Activated T-cell treated with anti-CD3 and anti-CD28 coated beads for 4 hours (primary cell): Measurements from ENCODE around the gene ACVR1C.
"Not testable (repeated sequence)": the region's sequence is repeated elsewhere in the genome, so short reads cannot be mapped to it uniquely, and the experiment has no call there.

Experiments used
- DNase-seq: peaks from one replicate; pipeline ENCODE4 v3.0.0-alpha.2; 2020

The ACVR1C gene

DNA sequence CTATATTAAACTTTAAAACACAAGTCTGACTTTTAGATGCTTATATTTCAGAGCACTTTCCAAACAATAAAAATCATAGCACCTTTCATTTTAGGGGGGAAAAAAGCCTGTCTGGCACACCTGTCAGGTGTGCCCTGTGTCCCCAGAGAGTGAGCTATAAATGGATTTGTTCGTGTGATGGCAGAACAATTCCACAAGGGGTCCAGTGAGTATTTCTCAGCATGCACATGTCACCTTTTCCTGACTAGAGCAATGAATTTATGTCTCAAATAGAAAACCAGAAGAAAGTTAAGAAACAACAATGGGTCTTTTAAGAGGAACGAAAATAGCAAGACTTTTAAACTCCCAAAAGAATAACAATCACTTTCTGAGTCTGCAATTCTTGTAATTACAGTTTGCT, 55.9 kb downstream of the ACVR1C start:
- DNase-seq, result no peak

DNA sequence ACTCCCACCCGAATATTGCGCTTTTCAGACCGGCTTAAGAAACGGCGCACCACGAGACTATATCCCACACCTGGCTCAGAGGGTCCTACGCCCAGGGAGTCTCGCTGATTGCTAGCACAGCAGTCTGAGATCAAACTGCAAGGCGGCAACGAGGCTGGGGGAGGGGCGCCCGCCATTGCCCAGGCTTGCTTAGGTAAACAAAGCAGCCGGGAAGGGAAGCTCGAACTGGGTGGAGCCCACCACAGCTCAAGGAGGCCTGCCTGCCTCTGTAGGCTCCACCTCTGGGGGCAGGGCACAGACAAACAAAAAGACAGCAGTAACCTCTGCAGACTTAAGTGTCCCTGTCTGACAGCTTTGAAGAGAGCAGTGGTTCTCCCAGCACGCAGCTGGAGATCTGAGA, 62.0 kb downstream of the ACVR1C start:
- DNase-seq, result not testable (repeated sequence)

DNA sequence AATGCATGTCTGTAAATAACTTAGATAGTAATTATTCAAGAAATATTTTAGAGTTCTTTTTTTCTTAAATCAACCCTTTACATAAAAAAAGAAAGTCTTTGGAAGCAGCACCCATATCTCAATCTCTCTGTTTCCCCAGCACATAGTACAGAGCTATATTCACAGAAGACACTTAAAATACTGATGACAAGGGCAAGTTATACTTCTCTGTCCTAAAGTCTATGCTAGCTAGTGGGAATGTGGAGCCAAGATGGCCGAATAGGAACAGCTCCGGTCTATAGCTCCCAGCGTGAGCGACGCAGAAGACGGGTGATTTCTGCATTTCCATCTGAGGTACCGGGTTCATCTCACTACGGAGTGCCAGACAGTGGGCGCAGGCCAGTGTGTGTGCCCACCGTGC, 62.6 kb downstream of the ACVR1C start:
- not testable (repeated sequence) for DNase-seq

DNA sequence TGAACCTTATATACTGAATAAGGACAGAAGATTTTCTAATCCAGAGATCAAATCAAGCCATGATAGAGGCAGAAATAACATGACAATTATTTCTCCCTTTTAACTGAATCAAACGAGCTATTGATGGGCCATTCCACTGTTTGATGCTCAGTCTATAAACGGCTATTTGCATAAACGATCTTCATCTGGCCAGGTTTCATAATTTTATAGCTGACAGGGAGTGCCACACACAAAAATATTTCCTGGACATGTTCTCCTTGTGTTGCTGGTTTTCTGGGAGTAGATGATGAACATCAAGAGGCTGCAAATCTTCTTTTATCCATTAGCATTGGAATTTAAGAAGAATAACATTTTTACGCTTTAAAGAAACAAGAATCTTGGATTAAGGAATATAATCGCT, 63.1 kb downstream of the ACVR1C start:
- no peak for DNase-seq

DNA sequence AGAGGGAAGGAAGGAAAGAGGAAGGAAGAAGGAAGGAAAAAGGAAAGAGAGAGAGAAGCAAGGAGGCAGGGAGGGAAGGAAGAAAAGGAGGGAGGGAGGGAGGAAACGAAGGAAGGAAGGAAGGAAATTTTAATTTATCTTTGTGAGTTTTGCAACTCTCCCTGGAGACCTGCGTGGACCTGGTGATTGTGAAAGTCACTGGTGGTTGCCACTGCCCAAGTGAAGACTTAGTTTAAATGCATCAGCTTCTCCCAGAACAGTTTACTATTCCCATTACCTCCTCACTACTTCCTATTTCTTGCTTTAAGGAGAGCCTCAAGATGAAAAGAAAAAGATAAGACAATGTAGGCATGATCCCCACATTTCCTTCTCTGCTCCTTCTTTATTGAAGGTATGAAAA, 68.8 kb downstream of the ACVR1C start:
- DNase-seq, result no peak

DNA sequence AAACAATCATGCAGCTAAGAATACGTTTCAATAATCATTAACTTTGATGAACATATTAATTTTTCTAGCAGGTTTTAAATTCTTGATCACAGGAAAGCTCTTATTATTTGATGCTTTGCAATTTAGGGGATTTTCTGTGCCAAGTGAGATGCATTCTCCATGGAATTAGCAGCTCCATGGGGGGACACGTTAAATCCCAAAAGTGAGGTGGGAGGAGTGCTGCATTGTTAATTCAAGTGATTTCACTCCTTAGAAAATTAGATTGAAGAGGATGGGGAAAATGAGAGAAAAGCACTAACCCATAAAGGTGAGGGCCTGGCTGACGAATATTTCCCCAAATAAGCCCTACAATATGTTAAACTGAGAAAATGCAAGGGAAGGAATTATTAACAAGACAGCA, 69.2 kb downstream of the ACVR1C start:
- DNase-seq, result no peak

DNA sequence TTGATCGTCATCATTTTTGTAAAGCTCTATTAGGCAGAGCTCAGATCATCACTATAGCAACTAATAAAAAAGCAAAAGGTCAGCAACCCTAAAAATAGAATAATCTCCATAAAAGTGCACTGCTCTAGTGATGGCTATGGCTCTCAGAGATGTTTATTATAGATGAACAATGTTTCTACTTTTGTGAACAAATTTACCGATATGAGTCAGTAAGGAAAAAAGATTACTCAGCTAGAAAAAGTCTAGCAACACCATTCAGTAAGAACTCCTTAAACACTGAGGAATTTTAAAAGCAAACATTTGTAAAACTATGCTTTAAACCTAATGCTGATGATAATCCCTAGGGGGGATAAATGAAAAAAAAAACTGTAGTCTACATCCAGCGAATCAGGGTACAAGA, 69.6 kb downstream of the ACVR1C start:
- no peak for DNase-seq

DNA sequence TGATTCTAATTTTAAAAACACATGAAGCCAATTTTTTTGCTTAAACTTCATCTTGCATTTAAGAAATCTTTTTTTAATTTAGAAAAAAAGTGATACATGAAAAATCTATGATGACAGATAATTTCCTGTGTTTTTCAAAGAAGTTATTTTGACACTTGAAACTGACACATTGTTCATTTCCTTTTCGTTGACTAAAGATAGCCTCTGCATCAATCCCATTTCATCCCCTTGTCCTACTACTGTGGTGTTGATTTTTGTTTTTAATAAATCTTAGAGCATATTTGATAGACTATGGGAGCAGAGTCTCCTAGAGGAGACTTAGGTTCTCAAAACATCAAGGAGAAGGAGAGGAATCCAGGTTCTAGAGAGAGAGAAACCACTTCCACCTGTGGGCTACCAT, 70.9 kb downstream of the ACVR1C start:
- DNase-seq, result no peak

DNA sequence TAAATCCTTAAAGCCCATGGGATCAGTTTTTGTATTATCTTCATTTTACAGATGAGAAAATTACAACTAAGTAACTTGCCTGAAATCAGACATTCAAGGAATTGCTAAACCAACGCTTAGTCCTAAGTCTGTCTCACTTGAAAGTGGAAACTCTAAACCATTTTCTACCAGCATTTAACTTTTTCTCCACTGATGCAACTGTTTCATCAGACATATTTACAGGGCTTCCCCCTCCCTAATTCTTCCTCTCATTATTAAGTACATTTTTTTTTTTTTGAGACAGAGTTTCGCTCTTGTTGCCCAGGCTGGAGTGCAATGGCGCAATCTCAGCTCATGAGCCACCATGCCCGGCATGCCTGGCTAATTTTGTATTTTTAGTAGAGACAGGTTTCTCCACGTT, 88.6 kb downstream of the ACVR1C start:
- no peak for DNase-seq

DNA sequence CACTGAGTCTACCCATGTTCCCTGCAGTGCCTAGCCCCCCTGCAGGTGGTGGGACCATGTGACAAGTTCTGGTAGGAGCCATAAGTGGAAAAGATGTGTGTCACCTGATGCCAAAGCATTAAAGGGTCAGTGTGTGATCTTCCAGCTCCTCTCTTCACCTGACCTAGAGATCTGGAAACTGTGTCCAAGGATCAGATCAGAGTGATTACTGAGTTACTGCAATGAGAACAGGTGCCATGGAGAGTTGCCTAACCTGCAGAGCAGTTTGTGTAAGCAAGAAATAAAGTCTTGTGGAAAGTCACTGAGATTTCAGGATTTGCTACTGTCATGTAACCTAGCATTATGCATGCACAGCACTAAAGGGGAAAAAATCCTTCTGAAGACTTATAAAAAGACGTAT, 90.6 kb downstream of the ACVR1C start:
- DNase-seq, result no peak

DNA sequence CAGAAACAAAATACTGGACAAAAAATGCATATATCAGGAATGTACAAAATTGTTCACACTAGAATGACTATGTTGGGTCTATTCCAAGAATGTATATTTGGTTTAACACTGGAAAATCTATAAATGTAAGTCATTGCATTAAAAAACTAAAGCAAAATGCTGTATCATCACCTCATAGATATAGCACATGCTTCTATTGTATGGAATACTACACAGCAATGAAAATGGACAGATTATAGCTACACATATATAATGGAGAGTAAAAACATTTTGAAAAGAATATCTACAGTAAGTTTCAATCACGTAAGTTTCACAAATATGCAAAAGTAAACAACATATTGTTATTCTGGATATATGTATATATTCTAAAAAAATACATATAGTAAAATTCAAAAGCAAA, 91.8 kb downstream of the ACVR1C start:
- no peak for DNase-seq

DNA sequence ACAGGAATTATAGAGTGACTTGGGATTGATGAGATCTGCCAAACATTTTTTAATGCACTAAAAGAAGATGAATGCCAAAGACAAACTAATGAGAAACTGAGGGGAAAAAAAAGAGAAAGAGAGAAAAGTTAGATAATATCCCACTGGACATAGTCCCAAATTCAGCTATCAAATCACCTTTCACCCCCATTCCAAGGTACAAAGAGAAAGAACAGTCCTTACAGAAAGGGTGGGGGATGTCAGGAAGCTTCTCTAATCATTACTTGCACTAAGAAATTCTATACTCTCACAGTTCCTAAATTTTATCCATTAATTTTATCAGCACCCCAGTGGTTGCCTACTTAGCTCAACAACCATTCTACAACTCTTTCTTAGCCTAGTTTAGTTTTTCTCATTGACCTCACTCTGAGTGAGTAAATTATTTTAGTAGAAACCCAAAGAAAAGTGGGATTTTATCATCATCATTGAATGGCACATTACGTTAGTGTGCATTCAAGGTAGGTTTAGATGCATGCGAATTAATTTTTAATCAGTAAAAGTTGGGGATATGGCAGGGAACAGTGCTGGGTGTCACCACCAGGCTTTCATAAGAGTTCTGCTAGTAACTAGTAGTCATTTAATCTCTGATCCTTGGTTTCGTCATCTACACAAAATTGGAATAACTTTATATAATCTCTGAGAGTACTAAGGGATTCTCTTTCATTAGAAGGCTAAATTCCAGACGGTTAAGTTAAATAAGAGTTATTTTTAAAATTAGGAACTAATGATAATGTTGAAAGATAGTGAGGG, 99.5 kb downstream of the ACVR1C start:
- DNase-seq, result no peak

DNA sequence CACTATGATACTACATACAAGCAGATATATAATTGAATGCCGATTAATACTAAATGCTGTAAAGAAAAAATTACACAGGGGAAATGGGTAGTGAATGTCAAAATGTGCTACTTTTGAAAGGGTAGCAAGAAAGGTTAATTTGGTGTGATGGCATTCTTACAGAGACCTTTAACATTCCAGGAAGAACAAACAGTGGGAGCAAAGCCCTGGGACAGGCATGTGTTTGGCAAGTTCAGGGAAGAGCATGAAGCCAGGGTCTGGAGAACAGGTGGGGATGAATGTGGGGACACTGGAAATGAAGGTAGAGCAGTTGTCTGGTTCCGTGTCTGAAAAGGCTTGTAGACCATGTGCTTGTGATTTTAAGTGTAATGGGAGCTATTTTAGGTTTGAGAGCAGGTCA, 102.6 kb downstream of the ACVR1C start:
- DNase-seq, result no peak

DNA sequence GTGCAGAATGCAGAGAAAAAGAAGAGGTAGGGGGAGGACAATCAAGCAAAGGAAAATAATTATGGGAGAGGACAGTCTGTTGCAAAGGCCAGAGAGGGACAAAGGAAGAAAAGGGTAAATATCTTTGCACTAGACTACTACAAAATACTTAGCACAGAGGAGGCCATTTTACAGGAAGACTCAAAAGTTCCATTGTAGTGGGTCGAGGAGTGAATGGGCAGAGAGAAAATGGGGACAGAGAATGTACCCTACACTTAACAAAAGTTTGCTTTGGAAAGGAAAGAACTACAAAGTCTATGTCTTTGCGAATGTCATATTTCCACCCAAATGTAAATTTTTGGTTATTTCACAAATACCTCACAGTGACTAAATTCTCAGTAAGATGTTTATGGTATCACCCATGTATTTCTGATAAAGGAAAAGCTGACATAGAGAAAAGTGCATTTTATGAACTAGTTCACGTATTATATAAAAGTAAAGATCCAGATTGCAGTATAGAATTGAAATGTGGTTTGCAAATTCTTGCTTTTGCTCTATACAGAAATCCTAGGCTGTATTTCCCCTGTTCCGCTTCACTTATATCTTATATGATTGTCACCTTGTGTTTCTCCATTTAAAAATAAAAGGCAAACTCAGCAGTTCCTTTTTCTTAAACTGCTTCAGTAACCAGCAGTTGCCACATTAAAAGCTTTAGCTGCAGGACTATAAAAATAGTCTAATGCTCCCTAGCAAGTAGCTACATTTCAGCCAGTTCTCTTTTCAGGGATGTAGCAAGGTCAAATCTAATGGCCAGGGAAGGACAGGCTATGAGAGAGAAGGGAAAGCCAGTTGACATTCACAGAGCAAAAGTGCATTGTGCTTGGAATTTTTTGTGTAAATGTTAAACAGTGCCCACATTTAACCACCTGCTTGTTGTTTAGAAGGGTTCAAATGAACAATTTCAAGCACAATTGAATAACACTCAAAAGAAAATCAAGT, 105.1 kb downstream of the ACVR1C start:
- no peak for DNase-seq

DNA sequence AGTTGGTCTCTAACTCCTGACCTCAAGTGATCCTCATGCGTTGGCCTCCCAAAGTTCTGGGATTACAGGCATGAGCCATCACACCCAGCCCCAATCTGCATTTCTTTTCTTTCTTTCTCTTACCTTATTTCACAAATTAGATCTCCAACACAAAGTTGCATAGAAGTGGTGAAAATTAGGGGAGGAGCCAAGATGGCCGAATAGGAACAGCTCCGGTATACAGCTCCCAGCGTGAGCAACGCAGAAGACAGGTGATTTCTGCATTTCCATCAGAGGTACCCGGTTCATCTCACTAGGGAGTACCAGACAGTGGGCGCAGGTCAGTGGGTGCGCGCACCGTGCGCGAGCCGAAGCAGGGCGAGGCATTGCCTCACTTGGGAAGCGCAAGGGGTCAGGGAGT, 113.7 kb downstream of the ACVR1C start:
- DNase-seq, result not testable (repeated sequence)

DNA sequence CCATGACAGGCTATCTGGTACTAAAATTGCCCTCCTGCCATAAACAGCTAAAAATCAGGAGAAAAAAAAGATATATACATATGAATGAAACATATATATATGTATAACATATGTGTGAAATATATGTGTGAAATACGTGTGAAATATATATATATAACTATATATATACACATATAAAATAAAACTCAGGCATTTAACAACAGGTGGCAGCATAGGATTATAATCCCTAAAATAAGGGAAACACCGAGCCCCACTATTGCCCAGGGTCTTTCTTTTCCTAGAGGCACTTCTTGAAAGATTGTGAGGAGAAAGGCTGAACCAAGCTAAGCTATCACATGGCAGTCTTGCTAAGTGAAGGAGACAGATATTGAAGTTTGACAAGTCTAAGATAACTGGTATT, 118.9 kb downstream of the ACVR1C start:
- DNase-seq, result no peak

DNA sequence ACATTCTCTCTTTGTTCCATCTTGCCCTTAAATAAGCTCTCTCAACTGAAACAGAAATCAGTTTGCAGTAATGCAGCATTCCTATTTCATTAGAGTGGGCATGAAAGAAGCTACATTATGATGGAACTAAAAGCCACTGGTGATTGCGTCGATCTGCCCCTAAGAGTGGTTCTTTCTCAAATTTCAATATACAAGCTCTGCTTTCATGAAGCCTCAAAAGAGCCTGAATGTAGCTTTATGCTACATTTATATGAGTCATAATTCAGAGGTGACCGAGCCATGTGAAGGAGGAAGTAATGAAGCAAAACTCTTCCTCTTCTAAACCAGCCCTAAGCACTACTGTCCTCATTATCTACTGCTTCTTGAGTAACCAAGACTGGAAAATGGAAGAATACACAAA, 120.0 kb downstream of the ACVR1C start:
- no peak for DNase-seq

DNA sequence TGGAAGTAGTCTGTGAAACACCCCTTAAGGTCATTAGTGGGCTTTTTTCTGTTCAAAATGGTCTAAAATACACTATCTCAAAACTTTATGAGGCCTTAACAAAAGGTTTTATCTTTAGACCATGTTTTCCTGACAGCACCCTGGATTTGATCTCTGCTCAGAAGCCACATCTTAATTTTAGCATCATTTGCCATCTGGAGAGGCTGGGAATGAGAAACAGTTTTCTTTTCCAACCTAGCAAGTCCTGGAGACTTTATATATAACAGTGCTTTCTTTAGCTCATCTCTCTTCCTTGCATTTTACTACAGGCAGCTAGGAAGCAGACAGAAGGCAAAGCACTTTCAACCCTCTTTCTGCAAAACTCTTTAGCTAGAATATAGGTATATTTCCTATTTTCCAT, 122.1 kb downstream of the ACVR1C start:
- DNase-seq, result no peak

DNA sequence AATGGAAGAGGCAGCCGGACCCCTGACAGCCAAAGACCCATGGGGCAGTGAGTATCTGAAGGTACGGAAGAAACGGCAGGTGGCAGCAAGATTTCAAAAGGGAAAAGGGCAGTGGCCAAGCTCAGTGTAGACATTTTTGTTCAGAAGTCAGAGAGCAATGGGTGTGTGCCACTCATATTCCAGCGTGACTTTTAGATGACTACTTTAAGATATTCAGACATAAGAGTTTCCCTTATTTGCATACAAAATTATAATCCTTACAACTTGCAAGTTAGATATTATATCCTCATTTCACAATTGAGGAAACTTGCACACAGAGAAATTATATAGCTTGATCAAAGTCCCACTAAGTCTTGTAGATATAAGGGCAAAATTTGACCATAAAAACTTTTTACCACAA, 124.0 kb downstream of the ACVR1C start:
- DNase-seq, result no peak

DNA sequence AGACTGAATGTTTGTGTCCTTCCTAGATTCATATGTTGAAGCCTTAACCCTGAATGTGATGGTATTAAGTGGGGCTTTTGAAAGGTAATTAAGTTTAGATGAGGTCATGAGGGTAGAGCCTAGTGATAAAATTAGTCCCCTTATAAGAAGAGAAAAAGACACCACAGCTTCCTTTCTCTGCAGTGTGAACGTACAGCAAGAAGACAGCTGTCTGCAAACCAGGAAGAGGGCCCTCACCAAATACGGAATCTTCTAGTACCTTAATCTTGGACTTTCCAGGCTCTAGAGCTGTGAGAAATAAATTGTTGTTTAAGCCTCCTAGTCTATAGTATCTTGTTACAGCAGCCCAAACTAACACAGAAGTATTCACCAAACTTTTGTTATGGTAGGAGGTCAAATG, 127.6 kb downstream of the ACVR1C start:
- DNase-seq, result no peak

DNA sequence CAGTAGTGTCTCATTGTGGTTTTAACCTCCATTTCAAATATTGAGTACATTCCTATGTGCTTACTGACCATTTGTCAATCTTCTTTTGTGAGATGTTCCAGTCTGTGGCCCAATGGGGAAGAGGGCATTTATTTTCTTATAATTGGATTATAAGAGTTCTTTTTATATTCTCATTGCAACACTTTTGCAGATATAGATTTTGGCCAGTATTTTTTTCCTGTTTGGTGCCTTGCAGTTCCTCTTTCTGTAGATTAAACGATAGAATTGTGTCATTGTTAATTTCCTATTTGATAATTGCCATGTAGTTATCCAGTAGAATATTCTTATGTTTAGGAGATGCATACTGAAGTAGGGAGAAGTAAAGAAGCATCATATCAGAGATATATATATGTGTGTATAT, 128.3 kb downstream of the ACVR1C start:
- no peak for DNase-seq

DNA sequence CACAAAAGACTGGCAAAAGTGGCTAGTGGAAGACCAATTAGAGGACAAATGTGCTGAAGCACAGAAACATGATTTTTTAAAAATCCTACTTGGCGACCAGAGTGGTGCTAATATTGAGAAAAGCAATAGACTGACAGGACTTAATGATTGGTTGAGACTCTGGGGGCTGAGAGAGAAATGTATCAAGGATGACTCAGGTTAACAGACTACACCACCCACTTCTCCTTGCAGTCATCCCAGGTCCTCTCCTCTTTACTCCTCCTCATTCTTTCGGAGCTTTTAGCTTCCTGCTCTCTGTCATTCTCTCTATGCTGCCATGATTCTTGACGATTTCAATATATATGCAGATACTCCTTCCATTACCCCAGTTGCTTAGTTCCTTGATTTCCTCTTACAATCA, 130.2 kb downstream of the ACVR1C start:
- no peak for DNase-seq

DNA sequence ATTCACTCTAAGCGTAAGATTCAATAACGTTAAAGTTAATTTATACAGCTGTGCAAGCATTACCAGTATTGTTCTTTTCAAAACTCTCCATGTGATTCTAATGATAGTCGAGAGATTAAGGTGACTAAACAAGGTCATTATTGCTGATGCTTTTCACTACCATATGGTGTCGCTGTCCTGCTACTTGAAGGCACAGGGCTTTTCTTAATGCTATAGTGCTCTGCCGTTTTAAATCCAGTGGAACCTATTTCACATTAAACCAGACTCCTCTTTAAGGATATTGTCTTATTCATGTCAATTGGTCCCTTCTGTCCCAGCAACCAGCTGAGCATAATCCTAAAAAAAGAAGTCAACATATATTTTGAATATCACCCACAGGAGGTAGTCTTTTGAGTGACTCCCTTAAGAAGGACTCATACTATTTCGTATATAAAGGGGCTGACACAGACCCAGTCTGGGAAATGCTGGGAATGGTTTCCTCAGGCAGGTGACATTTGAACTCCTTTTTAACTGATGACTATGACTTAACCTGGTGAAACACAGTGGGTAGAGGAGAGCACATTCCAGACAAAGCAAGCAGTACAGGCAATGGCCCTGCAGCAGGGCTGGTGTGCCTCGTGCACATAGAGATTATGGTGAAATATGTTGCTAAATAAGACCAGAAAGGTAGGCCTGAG, 130.9 kb downstream of the ACVR1C start:
- DNase-seq, result no peak
